ENCODE measurements around the gene FSTL4.

DNA sequence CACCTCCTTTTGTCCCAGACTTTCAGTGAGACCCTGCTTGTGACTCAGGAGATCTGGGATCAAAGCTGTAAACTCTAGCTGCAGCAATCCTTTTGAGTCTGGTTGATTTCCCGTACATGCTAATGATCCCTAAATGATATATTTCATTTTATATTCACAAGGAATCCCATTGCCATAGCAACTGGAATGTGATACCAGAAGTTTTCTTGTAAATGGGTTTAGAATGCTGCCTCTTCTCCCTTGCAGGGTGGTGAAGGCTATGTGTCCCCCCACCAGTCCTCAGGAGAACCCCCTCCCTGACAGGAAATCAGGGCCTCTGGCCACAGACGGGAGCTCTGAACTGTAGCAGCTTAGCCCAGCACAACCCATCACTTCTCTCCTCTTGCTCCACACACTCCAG lies 215.0 kb downstream of the FSTL4 start:
- TF ChIP-seq, protein P1, sequence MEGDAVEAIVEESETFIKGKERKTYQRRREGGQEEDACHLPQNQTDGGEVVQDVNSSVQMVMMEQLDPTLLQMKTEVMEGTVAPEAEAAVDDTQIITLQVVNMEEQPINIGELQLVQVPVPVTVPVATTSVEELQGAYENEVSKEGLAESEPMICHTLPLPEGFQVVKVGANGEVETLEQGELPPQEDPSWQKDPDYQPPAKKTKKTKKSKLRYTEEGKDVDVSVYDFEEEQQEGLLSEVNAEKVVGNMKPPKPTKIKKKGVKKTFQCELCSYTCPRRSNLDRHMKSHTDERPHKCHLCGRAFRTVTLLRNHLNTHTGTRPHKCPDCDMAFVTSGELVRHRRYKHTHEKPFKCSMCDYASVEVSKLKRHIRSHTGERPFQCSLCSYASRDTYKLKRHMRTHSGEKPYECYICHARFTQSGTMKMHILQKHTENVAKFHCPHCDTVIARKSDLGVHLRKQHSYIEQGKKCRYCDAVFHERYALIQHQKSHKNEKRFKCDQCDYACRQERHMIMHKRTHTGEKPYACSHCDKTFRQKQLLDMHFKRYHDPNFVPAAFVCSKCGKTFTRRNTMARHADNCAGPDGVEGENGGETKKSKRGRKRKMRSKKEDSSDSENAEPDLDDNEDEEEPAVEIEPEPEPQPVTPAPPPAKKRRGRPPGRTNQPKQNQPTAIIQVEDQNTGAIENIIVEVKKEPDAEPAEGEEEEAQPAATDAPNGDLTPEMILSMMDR (IDR thresholded peaks at IDR 0.05; ENCODE audit: poor library complexity): no peak
- TF ChIP-seq EZH2phosphoT487 (IDR thresholded peaks at IDR 0.05; ENCODE audit: low read depth, severe bottlenecking, unreplicated experiment) (no peak), EZH2 (IDR thresholded peaks at IDR 0.05; ENCODE audit: borderline replicate concordance) (no peak)
